Endothelial cell (in vitro differentiated cells): ENCODE results near the gene LAPTM5. TPM values are rescaled to one million over a fixed set of nuclear protein-coding genes. Genes with fewer than 3 reads are reported as not detected.

Experiments used
- DNase-seq: peaks from one replicate; pipeline ENCODE4 v3.0.0; 2021; ENCODE audit warnings: low spot score
- H3K27ac Mint-ChIP-seq: one replicate; pipeline ENCODE4 v1.8.0; 2021; ENCODE audit warnings: mixed read lengths, inconsistent platforms; ENCODE audit not compliant: unreplicated experiment
- H3K27me3 Mint-ChIP-seq: one replicate; pipeline ENCODE4 v1.8.0; 2021; ENCODE audit warnings: mild to moderate bottlenecking, moderate library complexity, mixed read lengths, inconsistent platforms; ENCODE audit not compliant: unreplicated experiment
- H3K36me3 Mint-ChIP-seq: one replicate; pipeline ENCODE4 v1.8.0; 2021; ENCODE audit warnings: mild to moderate bottlenecking, low read depth, mixed read lengths, inconsistent platforms; ENCODE audit not compliant: unreplicated experiment
- H3K4me1 Mint-ChIP-seq: one replicate; pipeline ENCODE4 v1.8.0; 2021; ENCODE audit warnings: mild to moderate bottlenecking, mixed read lengths, inconsistent platforms; ENCODE audit not compliant: unreplicated experiment
- H3K4me3 Mint-ChIP-seq: one replicate; pipeline ENCODE4 v1.8.0; 2021; ENCODE audit warnings: mild to moderate bottlenecking, mixed read lengths, inconsistent platforms; ENCODE audit not compliant: unreplicated experiment
- H3K9me3 Mint-ChIP-seq: one replicate; pipeline ENCODE4 v1.8.0; 2021; ENCODE audit warnings: mixed read lengths, inconsistent platforms; ENCODE audit not compliant: unreplicated experiment
- CTCF ChIP-seq: fragments of 200-600 bp; sonication (generic); IDR thresholded peaks from one replicate; pipeline ENCODE4 v1.5.0; 2021; ENCODE audit warnings: antibody characterized with exemption; ENCODE audit not compliant: unreplicated experiment
- total RNA-seq: library from RNA; stranded (reverse); fragmentation: NEBNext Ultra II Directional; extraction: Animal tissue kit (Norgen Biotek cat#: 25700); gene quantifications from one replicate; pipeline ENCODE4 v1.2.1, GENCODE V29; 2021; ENCODE audit not compliant: unreplicated experiment

The LAPTM5 gene
- total RNA-seq, 1 donor from 2014 or later: 80.5 TPM

GRCh38 chr1:30706528-30706927 lies 51.0 kb downstream of the LAPTM5 start:
- H3K27ac Mint-ChIP-seq: no peak overlapping the region

GRCh38 chr1:30705698-30706097 lies 51.9 kb downstream of the LAPTM5 start:
- no peak overlapping the region for H3K27ac Mint-ChIP-seq
- TF ChIP-seq CTCF: no peak
- peaks cover 5% of the 10 kb centered on the region for H3K4me1 Mint-ChIP-seq
- no peaks in the 10 kb centered on the region for H3K9me3 Mint-ChIP-seq
- peaks cover 4% of the 10 kb centered on the region for H3K27me3 Mint-ChIP-seq
- H3K4me3 Mint-ChIP-seq: no peak overlapping the region
- DNase-seq: no peak
- H3K36me3 Mint-ChIP-seq: no peaks in the 10 kb centered on the region

More at GRCh38 chr1:30706528-30706927, 51.0 kb downstream of the LAPTM5 start:
- Mint-ChIP-seq H3K4me3 (no peak overlapping the region), H3K27me3 (peaks cover 4% of the 10 kb centered on the region), H3K9me3 (no peaks in the 10 kb centered on the region), H3K36me3 (no peaks in the 10 kb centered on the region), H3K4me1 (peaks cover 5% of the 10 kb centered on the region)
- TF ChIP-seq CTCF: no peak
- DNase-seq: no peak

- Mint-ChIP-seq H3K4me1 (peaks cover 5% of the 10 kb centered on the region), H3K36me3 (no peaks in the 10 kb centered on the region)
Measured at GRCh38 chr1:30704765-30705509, 52.6 kb downstream of the LAPTM5 start.

GRCh38 chr1:30704271-30704670 lies 53.3 kb downstream of the LAPTM5 start:
- H3K27me3 Mint-ChIP-seq: peaks cover 1% of the 10 kb centered on the region
- H3K4me1 Mint-ChIP-seq: peaks cover 5% of the 10 kb centered on the region
- H3K36me3 Mint-ChIP-seq: no peaks in the 10 kb centered on the region
- TF ChIP-seq CTCF: no peak
- no peak overlapping the region for H3K27ac Mint-ChIP-seq
- H3K4me3 Mint-ChIP-seq: no peak overlapping the region
- H3K9me3 Mint-ChIP-seq: no peaks in the 10 kb centered on the region
- DNase-seq: no peak

More at GRCh38 chr1:30704765-30705509, 52.6 kb downstream of the LAPTM5 start:
- Mint-ChIP-seq H3K4me3 (no peak overlapping the region), H3K9me3 (no peaks in the 10 kb centered on the region), H3K27ac (no peak overlapping the region), H3K27me3 (peaks cover 4% of the 10 kb centered on the region)
- no peak for DNase-seq
- no peak for TF ChIP-seq CTCF

GRCh38 chr1:30702823-30703222 lies 54.8 kb downstream of the LAPTM5 start:
- no peaks in the 10 kb centered on the region for H3K36me3 Mint-ChIP-seq
- no peak overlapping the region for H3K27ac Mint-ChIP-seq
- H3K9me3 Mint-ChIP-seq: no peaks in the 10 kb centered on the region
- H3K27me3 Mint-ChIP-seq: peaks cover 1% of the 10 kb centered on the region
- TF ChIP-seq CTCF: no peak
- H3K4me3 Mint-ChIP-seq: no peak overlapping the region
- H3K4me1 Mint-ChIP-seq: peaks cover 5% of the 10 kb centered on the region
- no peak for DNase-seq
